Body of pancreas (tissue), 4 donors: ENCODE data around the gene LMOD1.

Experiments
- CTCF ChIP-seq, 7 experiments: fragments of 450-650 bp in 4 of 7; fragments of 200-600 bp in 3 of 7; sonication (generic) in 3 of 7; IDR thresholded peaks; one replicate each; pipeline ENCODE4 v1.5.1; 2016 to 2019; ENCODE audit warnings: antibody characterized with exemption in 7 of 7
- POLR2A ChIP-seq, 3 donors: fragments of 450-650 bp; IDR thresholded peaks; one replicate each; pipeline ENCODE4 v1.6.1; 2016; ENCODE audit warnings: antibody characterized with exemption in 3 of 3, mild to moderate bottlenecking in 2 of 3

GRCh38 chr1:201894343-201895119 is 51.8 kb downstream of the LMOD1 start:
- TF ChIP-seq POLR2A (IDR thresholded peaks at IDR 0.05) (no peak), CTCF (IDR thresholded peaks at IDR 0.05) (no peak)
